Stimulated activated CD4-positive, alpha-beta T cell treated with anti-CD3 and anti-CD28 coated beads, Interleukin-2, amount 100 ng/mL, for 48 hours (primary cell): ENCODE data around the gene C14orf119.
A peak's percentile ranks its signal among the peaks of the same experiment; 100 is the strongest.

Experiments used
- DNase-seq, 2 donors: peaks; one replicate each; pipeline ENCODE4 v3.0.0-alpha.2; 2020

Gene C14orf119, protein sequence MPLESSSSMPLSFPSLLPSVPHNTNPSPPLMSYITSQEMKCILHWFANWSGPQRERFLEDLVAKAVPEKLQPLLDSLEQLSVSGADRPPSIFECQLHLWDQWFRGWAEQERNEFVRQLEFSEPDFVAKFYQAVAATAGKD

GRCh38 chr14:23095196-23096108 is at the start of gene C14orf119:
C14orf119 (plus strand) TSS chr14:23095505; CDS start chr14:23097659, 2,154 bp downstream.
- DNase-seq, result peak in 1 of 2 donors; percentile 99

DNA sequence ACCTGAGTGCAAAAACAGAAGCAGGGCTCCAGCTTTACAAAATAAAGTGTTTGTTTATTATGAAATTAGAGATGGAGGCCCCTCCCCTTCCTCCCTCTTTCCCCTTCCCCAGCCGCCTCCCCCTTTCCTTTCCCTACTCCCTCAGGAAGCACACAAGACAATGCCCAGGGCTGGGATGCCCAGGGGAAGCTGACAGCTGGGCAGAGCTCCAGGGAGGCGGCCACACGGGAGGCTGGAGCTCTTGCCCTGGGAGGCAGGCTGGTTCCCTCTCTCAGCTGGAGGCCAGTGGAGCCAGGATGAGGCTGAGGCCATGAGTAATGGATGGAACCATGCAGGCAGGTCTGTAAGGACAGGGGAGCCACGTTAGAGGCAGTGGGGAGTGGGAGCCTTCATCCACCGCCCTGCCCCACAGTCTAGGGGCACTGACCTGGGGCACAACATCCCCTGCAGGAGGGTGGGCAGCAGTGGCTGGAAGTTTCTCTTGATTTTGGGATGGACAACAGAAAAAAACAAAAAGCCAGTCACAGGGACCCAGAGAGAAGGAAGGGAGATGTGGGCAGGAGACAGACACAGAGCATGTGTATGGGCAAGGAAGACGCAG is 48.2 kb upstream of the C14orf119 start:
- DNase-seq, result no peak

DNA sequence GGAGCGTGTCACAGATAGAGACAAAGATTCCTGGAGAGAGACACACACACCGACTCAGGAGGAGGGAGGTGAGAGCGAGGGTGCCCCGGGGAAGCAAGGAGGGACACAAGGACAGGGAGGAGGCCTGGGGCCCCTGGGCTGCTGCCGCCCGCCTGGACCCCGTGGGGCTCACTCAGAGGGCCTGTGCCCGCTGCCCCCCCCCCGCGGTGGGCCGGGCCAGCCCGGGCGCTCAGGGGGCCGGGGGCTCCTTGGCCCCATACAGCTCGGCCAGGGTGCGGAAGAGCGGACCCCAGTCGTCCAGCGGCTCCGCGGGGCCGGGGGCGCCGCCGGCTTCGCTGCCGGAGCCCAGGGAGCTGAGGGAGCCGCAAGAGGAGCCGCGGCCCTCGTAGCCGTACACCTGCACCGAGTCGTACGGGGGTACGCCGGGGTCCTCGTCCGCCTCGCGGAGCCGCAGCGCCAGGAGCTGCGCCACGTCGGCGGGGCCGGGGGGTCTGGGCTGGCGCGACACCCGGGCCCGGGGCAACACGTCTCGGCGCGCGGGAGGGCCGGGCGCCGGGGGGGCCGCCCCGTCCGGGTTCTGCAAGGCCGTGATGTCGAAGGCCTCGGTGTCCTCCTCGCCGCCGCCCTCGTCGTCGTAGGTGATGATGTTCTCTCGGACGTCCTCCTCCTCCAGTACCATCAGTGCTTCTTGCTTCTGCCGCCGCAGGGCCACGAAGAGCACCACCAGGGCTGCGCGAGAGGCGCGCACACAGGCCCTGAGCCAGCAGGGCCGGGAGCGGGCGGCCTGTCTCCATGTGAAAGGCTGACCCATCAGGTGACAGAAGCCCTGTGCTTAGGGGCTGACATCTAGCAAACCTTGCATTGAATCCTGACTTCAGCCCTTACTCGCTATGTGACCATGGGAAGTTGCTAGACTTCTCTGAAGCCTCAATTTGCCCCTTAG is 47.3 kb upstream of the C14orf119 start:
- no peak for DNase-seq

DNA sequence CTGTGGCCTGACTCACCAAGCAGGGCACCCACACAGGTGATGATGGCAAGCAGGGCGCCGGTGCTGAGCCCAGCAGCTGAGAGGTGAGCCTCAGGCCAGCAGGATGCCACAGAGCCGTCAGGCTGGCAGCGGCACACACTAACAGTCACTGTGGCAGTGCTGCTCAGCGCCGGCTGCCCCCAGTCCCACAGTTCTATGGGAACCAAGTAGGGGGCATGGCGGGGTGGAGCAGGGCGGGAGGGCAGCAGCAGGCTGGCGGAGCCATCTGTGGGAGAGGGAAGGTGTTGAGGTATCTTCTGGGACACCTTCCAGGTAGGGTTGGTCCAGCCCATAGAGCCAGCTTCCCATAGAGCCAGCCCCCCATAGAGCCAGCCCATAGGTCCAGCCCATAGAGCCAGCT is 46.3 kb upstream of the C14orf119 start:
- DNase-seq, result no peak

DNA sequence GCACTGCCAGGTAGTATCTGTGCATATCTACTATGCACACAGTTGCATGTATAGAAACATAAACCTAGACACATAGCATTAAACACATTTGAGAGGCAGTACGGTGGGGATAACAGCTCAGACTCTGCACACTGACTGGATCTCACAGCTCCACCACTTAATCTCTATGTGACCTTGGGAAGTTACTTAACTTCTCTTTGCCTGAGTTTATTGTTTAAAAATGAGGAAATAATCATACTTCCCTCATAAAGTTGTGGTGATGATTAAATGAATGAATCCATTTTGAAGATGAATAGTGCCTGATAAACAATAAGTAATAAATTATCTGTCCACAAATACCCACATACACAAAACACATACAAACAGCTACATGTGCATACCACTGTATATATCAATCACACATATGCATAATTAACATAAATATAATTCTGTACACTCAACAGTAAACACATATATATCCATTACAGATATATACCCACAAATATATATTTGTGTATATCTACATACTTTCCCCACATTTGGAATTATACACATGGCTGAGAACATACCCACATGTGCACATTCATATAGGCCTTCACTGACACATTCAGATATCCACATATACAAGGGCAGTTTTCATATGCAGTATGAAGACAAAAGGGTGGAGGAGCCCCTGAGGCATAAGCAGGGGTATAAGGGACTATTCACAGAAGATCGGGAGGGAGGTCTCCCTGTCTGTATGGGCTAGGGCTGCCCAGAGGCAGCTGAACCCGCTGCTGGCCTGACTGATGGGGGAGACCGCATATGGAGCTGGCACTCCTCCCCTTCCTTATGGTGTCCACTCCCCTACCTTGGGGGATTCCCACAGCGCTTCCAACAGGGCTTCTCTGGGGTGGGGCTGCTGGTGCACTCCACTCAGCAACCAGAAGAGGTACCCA is 43.9 kb upstream of the C14orf119 start:
- no peak for DNase-seq

GRCh38 chr14:23052182-23052623 is 43.1 kb upstream of the C14orf119 start:
- DNase-seq, result no peak

- no peak for DNase-seq
Measured at GRCh38 chr14:23052671-23053070, 42.6 kb upstream of the C14orf119 start.

GRCh38 chr14:23053426-23053825 is 41.9 kb upstream of the C14orf119 start:
- no peak for DNase-seq

GRCh38 chr14:23054000-23054811 is 41.1 kb upstream of the C14orf119 start:
- DNase-seq, result peak in 1 of 2 donors; percentile 34

DNA sequence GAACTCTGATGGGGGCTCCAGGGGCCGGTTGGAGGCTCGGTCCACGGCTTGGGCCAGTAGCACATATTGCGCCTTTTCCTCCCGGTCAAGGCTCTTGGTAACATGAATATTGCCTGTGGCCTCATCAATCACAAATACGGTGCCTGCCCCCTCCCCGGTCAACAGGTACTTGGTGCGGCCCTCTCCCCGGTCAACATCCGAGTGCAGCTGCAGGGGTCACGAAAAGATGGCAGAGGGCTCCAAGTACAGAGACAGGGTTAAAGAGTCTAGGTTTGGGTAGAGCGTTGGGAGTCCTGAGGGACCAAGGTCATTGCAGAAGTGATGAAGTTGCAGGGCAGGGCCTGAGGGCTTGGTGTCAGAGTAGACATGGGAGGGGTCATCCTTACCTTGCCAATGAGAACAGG is 40.2 kb upstream of the C14orf119 start:
- DNase-seq, result no peak

- no peak for DNase-seq
Measured at GRCh38 chr14:23055621-23056144, 39.6 kb upstream of the C14orf119 start.

DNA sequence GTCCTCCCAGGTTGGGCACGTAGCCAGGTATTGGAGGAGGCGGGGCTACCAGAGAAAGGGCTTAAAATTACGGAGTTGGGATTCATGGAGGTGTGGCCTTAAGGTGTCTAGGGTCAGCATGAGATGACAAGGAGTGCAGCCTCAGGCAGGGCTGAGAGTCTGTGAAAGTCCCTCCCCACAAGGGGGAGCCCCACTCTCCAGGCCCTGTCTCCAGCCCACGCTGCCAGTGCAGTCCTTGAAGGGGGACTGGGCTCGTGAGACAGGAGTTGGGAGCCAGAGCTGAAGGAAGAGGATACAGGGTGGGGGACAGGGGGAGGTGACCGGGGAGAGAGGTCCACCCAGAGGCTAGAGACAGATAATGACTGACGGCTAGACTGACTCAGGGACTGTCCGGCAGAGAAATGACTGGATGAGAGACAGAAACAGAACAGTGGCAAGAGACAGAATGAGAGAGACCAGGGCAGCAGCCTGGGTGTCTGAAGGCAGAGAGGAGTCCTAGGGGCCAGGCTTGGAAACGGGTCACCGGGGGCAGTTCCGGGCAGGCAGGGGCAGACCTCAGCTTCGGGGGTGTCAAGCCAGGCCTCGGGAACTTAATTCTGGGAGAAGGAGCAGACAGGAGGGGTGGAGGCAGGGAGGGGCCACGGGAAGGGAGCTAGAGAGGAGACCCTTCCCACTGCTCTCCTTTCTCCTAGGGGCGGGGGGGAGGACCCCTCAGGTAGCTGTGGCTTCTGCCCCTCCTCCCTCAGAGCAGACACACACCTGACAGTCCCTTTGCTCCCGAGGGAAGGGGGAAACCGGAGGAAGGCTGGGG is 39.0 kb upstream of the C14orf119 start:
- peak; percentile 49 to 62 for DNase-seq

DNA sequence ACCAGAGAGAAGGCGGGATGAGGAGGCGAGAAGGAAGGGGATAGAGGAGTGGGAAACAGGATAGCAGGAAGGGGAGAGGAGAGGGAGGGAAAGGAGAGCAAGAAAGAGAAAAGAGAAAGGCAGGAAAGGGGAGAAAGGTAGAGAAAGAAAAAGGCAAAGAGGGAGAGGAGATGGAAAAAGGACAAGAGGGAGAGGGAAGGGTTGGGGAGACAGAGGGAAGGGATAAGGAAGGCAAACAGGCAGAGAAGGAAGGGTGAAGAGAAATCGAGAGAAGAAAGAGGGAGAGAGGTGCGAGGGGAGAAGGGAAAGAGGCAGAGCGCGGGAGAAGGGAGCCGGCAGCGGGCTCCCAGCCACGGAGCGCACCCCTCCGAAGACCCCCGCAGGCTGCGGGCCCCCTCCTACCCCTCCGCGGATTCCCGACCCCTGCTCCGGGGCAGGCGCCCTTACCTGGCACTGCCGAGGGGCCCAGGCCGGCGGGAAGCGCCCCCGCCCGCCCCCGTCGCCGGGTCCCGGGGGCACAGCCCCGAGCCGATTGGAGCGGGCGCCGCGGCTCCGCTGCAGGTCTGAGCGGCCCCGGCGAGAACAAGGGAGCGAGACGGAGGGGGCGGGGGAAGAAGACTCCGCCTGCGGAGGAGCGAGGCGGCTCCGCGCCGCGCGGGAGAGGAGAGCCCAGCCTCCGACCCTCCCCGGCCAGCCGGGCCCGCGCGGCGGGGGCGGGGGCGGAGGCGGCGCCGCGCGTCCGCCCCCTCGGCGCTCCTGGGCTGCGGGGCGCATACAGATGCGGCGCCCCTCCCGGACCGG is 38.1 kb upstream of the C14orf119 start, which contains the start of gene CDH24:
CDH24 (minus strand) TSS at position 565 of the 801 bp plus-strand sequence. CDS start 1,787 bp downstream, outside the sequence.
- DNase-seq, result peak; percentile 52 to 54

DNA sequence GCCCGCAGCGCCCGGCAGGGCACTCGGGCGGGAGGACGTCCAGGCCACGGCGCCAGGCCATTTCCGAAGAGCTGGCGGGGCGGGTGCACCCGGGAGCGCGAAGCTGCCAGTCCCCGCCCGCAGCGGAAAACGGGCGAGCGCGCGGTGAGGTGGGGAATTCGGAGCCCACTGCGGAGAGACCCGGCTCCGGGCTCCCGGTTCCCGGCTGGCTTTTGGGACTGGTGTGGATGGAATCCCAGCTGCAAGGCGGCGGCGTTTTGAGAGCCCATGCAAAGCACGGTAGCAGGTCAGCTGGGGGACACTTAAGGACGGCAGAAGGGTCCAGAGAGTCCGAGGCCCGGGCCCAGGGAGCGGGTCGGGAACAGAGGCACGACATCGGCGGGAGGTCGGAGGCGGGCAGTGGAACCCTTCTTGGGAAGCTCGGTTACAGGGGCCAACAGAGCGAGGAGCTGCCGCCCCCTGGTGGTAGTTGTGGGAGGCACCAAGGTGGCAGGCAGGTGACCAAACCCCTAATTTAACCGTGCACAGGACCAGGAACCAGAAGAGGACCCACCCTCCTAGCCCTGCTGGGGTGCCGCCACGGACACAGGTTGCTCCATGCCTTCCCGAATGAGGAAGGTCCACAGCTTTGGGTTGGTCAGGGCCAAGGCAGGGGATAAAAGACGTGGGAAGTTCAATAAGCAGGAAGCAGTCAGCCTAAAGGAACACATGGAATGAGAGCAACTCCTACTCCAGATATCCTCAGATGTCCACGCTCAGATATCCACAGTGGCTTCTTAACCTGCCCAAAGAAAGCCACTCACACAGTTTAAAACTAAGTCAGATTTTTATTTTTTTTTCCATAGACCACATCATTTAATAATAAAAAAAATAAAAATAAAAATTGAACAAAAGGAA is 37.3 kb upstream of the C14orf119 start:
- peak; percentile 86 to 90 for DNase-seq

DNA sequence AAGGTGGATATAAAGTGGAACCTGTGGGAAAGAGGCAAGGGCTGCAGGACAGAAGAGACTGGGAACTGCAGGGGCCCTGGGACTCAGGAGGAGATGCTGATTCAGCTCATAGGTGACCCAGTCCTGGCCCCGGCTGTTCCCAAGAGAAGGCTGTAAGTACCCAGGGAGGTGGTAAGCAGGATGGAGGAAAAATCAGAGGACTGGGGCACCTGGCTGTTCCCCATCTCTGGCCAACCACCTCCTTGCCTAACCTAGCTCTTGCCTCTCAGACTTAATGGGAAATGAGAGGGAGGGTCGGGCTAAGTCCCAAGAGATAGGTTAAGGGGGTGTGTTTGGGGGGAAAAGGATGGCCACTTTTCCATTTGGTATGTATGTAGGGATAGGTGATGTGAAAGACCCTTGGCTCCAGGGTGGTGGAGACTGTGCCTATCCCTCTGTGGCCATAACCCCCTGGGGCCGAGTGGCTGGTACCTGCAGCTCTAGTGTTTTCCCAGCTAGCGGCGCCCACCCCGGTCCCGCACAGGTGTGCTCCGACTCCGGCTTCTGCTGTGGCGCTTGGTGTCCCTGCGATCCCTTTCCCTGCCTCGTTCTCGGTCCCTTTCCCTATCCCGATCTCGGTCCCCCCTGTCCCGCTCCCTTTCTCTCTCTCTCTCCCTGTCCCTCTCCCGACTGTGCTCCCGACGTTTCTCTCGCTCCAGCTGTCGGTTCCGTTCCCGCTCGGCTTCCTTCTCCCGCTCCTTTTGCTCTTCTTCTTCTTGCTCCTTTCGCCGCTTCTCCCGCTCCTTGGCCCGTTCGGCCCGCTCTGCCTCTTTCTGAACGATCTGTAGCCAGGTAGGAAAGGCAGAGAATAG is 36.4 kb upstream of the C14orf119 start:
- no peak for DNase-seq

- DNase-seq, result no peak
Measured at GRCh38 chr14:23060536-23061260, 34.6 kb upstream of the C14orf119 start.
